HuH-7.5 (cell line): ENCODE results near the gene RSBN1L.
"Not testable (repeated sequence)": the region's sequence is repeated elsewhere in the genome, so short reads cannot be mapped to it uniquely, and the experiment has no call there.

Source experiments
- DNase-seq: peaks from one replicate; pipeline ENCODE4 v3.0.0; 2011; ENCODE audit warnings: low spot score

Gene RSBN1L

GRCh38 chr7:77770316-77770715, 74.1 kb downstream of the RSBN1L start:
- DNase-seq: no peak

DNA sequence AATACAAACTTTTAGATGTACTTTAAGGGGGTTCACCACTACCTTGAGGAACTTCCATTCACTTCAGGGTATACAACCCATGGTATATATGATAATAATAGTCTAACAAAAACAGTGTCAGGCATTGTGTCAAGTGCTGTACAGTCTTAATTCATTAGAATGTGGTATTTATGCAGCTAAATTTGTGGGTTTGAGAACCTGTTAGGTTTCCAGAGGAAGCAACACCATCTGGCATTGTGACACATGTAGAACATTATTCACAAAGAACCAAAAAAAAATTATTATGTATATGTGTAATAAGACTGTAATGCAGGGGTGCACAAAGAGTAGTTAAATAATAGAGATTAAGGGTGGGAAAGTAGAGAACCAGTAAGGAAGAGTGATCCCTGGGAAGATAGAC, 75.6 kb downstream of the RSBN1L start:
- DNase-seq: no peak

DNA sequence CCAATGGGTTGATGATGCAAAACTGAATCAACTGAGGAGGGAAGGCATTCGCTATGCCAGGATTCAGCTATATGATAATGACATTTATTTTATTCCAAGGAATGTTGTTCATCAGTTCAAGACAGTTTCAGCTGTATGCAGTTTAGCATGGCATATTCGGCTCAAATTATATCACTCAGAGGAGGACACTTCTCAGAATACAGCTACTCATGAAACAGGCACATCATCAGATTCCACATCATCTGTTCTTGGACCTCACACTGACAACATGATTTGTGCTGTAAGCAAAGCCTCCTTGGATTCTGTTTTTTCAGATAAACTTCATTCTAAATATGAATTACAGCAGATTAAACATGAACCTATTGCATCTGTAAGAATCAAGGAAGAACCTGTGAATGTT, 82.3 kb downstream of the RSBN1L start:
- no peak for DNase-seq

DNA sequence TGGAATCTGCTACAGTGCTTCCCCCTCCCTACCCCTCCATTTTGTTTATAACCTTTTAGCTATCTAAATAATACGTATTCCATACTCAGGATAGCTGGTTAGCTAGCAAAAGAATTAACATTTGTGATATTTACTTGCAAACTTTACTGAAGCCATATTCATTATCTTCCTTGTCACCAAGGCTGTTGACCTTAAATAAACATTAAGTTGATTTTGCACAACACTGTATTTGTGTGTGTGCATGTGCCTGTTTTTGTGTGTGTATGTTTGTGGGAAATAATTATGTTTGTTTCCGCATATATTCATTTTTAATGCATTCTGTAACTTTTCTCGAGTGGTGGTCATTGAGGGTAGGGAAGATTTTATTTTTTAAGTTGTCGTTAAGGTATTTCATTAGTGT, 86.1 kb downstream of the RSBN1L start:
- no peak for DNase-seq

DNA sequence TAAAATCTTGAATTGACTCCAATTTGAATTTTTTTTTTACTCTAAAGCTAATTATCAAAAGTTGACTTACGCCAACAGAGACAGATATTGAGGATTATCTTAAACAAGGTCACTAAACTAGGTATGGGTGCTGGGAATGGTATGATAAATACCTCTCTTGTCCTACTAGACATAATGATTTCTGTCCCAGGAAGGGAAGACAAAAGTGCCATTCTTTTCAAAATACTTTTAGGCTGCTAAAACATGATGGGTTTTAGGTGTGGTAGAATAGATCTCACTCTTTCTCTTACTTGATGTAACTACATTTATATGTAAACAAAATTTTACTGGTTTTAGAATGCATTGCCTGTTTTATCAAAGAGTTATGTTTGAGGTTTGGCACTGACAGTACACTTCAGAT, 86.9 kb downstream of the RSBN1L start:
- no peak for DNase-seq

DNA sequence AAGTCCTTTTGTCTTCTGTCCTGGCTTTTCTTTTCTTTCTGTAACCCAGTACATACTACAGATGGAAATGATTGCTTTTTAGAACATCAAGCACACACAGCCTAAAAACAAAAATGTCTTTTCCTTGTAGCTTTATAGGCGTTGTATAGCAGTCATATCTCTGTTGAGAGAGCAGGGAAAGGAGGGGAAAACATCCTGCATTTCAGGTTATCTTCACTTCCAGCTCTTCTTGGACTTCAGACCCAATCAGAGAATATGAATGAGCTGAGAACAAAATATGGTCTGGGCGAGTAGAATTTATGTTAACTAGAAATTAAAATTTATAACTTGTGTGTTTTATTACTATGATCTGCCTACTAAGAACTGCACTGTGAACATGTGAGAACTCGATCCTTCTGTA, 87.3 kb downstream of the RSBN1L start:
- DNase-seq: no peak

- not testable (repeated sequence) for DNase-seq
Observed at GRCh38 chr7:77784426-77784825, 88.2 kb downstream of the RSBN1L start.

DNA sequence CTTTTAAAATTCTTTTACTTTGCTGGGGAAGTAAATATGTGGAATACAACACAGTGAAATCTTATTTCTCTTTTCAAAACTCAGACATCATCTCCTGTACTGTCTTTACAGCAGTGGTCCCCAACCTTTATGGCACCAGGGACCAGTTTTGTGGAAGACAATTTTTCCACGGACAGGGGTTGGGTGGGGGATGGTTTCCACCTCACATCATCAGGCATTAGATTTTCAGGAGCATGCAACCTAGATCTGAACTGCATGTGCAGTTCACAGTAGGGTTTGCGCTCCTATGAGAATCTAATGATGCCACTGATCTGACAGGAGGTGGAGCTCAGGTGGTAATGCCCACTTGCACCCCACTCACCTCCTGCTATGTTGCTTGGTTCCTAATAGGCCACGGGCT, 89.8 kb downstream of the RSBN1L start:
- no peak for DNase-seq

- DNase-seq: no peak
Observed at GRCh38 chr7:77786741-77787140, 90.5 kb downstream of the RSBN1L start.

DNA sequence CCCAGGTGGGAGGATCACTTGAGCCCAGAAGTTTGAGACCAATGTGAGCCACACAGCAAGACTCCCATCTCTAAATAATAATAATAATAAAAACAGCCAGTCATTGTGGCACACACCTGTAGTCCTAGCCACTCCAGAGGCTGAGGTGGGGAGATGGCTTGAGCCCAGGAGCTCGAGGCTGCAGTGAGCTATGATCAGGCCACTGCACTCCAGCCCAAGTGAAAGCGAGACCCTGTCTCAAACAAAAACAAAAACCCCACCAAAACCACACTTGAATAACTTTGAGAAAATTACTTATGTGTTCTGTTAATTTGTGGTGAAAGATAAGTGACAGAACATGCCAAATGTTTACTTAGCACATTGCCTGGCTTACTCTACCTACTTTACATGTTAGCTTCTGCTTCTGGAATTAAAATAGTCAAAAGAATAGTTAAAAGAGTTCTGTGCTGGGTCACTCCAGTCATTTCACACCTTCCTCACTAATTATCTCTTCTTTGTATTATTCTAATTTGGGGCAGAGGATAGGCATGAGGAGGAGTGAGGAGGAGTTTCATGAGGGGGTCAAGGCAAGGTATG, 92.2 kb downstream of the RSBN1L start:
- no peak for DNase-seq

DNA sequence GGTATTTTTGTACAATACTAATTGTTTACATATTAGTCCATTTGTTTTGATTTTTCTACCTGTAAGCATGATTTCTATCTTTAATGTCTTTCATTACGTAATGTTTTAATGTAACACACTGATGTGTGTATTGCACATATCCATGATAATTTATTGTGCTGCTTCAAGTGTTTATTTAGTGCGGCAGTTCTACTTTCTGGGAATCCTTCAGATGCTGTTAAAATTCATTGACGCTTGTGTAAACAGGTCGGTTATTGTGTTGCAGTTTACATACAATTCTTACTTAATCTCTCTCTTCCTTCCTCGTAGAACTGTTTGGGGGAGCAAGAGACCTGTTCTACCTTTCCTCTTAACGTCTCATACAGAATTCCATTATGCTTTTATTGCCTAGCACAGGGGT, 95.1 kb downstream of the RSBN1L start:
- DNase-seq: no peak

GRCh38 chr7:77791956-77792355, 95.7 kb downstream of the RSBN1L start:
- DNase-seq: no peak

- DNase-seq: no peak
Observed at GRCh38 chr7:77794000-77794399, 97.7 kb downstream of the RSBN1L start.

DNA sequence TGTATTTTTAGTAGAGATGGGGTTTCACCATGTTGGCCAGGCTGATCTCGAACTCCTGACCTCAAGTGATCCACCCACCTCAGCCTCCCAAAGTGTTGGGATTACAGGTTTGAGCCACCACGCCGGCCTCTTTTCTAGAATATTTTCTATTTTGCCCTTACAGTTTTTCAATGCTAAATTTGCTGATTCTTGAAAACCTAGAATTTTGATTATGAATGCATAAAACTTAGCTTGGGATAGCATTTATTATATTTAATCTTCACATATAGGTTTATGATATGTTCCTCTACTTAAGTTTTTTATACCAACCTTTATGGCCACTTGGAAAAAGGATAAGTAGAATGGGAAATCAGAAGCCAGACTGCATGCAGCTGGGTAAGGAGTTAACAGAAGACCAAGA, 99.8 kb downstream of the RSBN1L start:
- DNase-seq: no peak

DNA sequence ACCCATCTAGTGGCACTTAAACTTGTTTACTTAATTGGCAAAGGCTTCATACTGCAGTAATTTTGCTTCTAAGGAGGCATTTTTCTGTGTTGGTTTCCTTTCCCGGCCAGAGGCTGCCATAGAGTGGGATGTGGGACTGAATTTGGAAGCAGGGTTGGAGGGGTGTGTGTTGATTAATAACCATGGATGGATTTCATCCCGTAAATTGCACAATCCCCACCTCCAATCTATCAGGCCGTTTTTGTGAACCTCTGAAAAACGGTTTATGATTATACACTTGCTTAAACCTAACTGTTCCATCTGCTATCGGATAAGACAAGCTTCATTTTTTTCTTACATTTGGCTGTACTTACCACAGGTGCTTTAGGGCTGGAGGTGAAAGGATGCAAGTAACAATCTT, 100.7 kb downstream of the RSBN1L start:
- DNase-seq: no peak

- DNase-seq: no peak
Observed at GRCh38 chr7:77797734-77798393, 101.6 kb downstream of the RSBN1L start.

GRCh38 chr7:77798394-77799077, 102.3 kb downstream of the RSBN1L start, which contains the start of the genes PHTF2 and TMEM60:
Gene PHTF2, plus strand, starts transcription at chr7:77798773.
Gene TMEM60, minus strand, starts transcription at chr7:77798434. Its CDS starts 4,061 bp downstream, at chr7:77794373.
- DNase-seq: peak; percentile 64

DNA sequence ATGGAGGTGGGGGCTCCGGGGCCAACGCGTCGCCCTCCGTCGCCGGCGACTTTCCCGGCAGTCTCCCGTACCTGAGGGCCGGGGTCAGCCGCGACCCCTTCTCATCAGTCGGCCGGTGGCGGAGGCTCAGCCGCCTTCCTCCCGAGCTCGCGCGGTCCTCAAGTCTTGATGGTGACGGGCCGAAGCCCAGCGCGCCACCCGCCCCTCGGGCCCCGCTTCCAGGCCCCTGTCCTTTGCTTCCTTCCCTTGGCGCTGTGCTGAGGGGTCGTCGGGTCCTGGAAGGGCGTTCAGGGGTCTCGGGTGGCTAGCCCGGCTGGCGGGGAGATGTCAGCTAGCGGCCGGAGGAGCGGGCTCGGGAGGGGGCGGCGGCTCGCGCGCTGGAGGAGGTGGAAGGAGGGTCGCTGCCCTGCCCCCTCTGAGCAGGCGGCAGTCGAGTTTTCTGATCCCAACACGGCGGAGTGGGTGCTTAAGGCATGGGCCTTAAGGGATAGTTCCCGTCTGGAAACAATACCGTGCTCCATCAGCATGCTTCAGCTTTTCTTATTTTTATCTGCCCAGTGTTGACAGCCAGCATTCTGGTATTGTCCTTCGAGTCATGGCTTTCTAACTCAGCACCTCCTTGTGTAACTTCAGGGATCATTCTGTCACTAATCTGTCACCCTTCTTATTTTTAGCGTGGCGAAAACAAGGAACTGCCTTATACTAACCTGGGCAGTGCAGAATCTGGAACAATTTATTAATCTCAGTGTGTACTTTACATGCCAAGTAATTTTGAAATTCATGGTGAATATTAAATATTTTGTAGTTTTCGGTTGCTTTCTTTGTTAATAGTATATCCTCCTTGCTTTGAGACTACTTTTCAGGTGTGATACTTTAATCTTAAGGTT, 103.1 kb downstream of the RSBN1L start:
- DNase-seq: no peak

- no peak for DNase-seq
Observed at GRCh38 chr7:77800158-77800557, 103.9 kb downstream of the RSBN1L start.

DNA sequence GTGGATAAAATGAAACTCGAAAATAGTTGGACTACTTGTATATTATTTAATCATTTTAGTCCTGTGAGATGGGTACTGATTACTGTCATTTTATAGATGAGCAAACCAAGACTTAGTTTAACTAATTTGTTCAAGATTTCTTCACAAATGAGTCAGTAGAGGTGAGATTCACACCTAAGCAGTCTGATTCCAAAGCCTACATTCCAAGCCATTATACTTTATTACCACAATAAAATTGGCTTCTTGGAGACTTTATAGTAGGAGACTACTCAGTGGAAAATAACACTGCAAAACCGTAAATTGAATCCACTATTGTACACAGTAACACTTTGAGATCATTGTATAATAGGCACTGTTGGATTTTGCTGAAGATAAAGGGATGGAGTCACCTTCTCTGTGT, 104.5 kb downstream of the RSBN1L start:
- no peak for DNase-seq

- no peak for DNase-seq
Observed at GRCh38 chr7:77802557-77803405, 106.5 kb downstream of the RSBN1L start.

DNA sequence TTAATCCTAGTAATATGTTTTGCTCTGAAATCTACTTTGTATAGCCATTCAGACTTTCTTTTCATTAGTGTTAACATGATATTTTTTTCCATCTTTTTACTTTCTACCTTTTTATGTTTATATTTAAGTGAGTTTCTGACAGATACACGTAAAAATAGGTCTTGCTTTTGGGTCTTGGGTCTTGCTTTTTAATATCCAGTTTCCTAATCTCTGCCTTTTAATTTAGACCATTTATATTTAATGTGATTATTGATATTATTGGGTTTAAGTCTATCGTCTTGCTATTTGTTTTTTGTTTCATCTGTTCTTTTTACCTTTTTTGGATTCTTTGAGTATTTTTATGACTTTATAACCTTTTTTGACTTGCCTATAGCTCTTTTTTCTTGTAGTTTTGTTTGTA, 110.2 kb downstream of the RSBN1L start:
- DNase-seq: no peak
